H1 (cell line): ENCODE measurements around the gene RBM8A. TPM values are rescaled to one million over a fixed set of nuclear protein-coding genes. Genes with fewer than 3 reads are reported as not detected.

Experiments used
- CTCF ChIA-PET: fragments of 300-600 bp; sonication (Branson Sonifier 250); formaldehyde crosslinking; loops from one replicate; lab custom pipeline; 2021; ENCODE audit not compliant: partially characterized antibody; lab: Charles Lee
- POLR2A ChIA-PET: fragments of 300-600 bp; sonication (Branson Sonifier 250); formaldehyde crosslinking; loops from one replicate; lab custom pipeline; 2021; ENCODE audit warnings: inconsistent platforms; ENCODE audit not compliant: partially characterized antibody; lab: Charles Lee
- DNase-seq, 2 experiments: peaks; one replicate each; pipeline versions ENCODE4 v3.0.0 to v3.0.0-alpha.2; 2010 to 2022; ENCODE audit warnings: low spot score in 2 of 2, low read depth in 1 of 2, mixed read lengths in 1 of 2
- FAIRE-seq: peaks from 2 replicates; lab custom pipeline; 2011; peaks lifted over from hg19 to GRCh38; lab: Jason Lieb, UNC
- H2AFZ ChIP-seq: 2 replicates; pipeline ENCODE4 v1.8.1; 2012; ENCODE audit warnings: low read length, inconsistent platforms
- H2AK5ac ChIP-seq: 2 replicates; pipeline ENCODE4 v1.6.1; 2013; ENCODE audit warnings: low read depth, low read length
- H2BK120ac ChIP-seq: replicated peaks from 2 replicates; pipeline ENCODE3; 2013; ENCODE audit warnings: low read depth, low read length, inconsistent platforms
- H2BK12ac ChIP-seq: 2 replicates; pipeline ENCODE4 v1.6.1; 2013; ENCODE audit warnings: low read depth, low read length
- H2BK15ac ChIP-seq: 2 replicates; pipeline ENCODE4 v1.6.1; 2013; ENCODE audit warnings: low read length
- H2BK20ac ChIP-seq: 2 replicates; pipeline ENCODE4 v1.6.1; 2013; ENCODE audit warnings: low read length
- H2BK5ac ChIP-seq: 2 replicates; pipeline ENCODE4 v1.6.1; 2013; ENCODE audit warnings: low read depth, low read length
- H3K14ac ChIP-seq: 2 replicates; pipeline ENCODE4 v1.6.1; 2013; ENCODE audit warnings: inconsistent platforms; ENCODE audit not compliant: insufficient read length
- H3K18ac ChIP-seq: 2 replicates; pipeline ENCODE4 v1.6.1; 2013; ENCODE audit warnings: low read length; ENCODE audit errors: extremely low read depth
- H3K23ac ChIP-seq: 2 replicates; pipeline ENCODE4 v1.6.1; 2013; ENCODE audit warnings: inconsistent platforms; ENCODE audit not compliant: insufficient read length
- H3K23me2 ChIP-seq: 2 replicates; pipeline ENCODE4 v1.6.1; 2013; ENCODE audit warnings: low read depth, low read length
- H3K27ac ChIP-seq: 2 replicates; pipeline ENCODE4 v1.6.1; 2011; ENCODE audit warnings: low read depth, low read length, inconsistent platforms
- H3K27me3 ChIP-seq, 4 experiments: replicated peaks in 1 of 4; 1 replicate in 1 of 4; 2 replicates in 3 of 4; pipeline versions ENCODE4 v1.6.1 to v1.8.1; 2011 to 2013; ENCODE audit warnings: low read length in 3 of 4, mild to moderate bottlenecking in 3 of 4, inconsistent platforms in 2 of 4, mixed read lengths in 2 of 4, moderate library complexity in 1 of 4; ENCODE audit not compliant: control insufficient read depth in 3 of 4, insufficient read depth in 3 of 4; ENCODE audit errors: extremely low read depth in 1 of 4
- H3K36me3 ChIP-seq, 4 experiments: 2 replicates each; pipeline versions ENCODE4 v1.6.1 to v1.8.1; 2011 to 2013; ENCODE audit warnings: mild to moderate bottlenecking in 4 of 4, low read length in 3 of 4, moderate library complexity in 2 of 4, control low read depth in 1 of 4, inconsistent platforms in 1 of 4; ENCODE audit not compliant: insufficient read depth in 4 of 4, control insufficient read depth in 2 of 4
- H3K4ac ChIP-seq: replicated peaks from 2 replicates; pipeline ENCODE3; 2013; ENCODE audit warnings: low read length, low read depth, mixed read lengths, inconsistent platforms; ENCODE audit not compliant: insufficient read length
- H3K4me1 ChIP-seq, 4 experiments: replicated peaks in 1 of 4; 1 replicate in 1 of 4; 2 replicates in 3 of 4; pipeline versions ENCODE4 v1.6.1 to v1.8.1; 2011 to 2013; ENCODE audit warnings: low read length in 3 of 4, inconsistent platforms in 2 of 4, mixed read lengths in 1 of 4; ENCODE audit not compliant: insufficient read depth in 4 of 4, control insufficient read depth in 3 of 4
- H3K4me2 ChIP-seq, 2 experiments: 2 replicates each; pipeline versions ENCODE4 v1.6.1 to v1.8.1; 2011 to 2013; ENCODE audit warnings: low read depth in 2 of 2, low read length in 2 of 2, control low read depth in 1 of 2, inconsistent platforms in 1 of 2, mild to moderate bottlenecking in 1 of 2; ENCODE audit not compliant: insufficient read depth in 1 of 2
- H3K4me3 ChIP-seq, 4 experiments: fragments of 200-600, 300-600 bp in 1 of 4; sonication (generic), shearing (Covaris generic), sonication (Bioruptor Twin) in 1 of 4; 2 replicates each; pipeline versions ENCODE4 v1.5.1 to v1.8.1; 2011 to 2016; ENCODE audit warnings: low read length in 4 of 4, low read depth in 3 of 4, control low read depth in 2 of 4, inconsistent platforms in 2 of 4, mild to moderate bottlenecking in 2 of 4, mixed read lengths in 1 of 4, moderate library complexity in 1 of 4; ENCODE audit not compliant: insufficient read depth in 2 of 4; ENCODE audit errors: extremely low read depth in 1 of 4
- H3K56ac ChIP-seq: replicated peaks from 2 replicates; pipeline ENCODE3; 2013; ENCODE audit warnings: low read depth, mild to moderate bottlenecking, mixed read lengths, low read length, inconsistent platforms; ENCODE audit not compliant: insufficient read length
- H3K79me1 ChIP-seq: 2 replicates; pipeline ENCODE4 v1.6.1; 2013; ENCODE audit warnings: low read depth, low read length, control low read depth
- H3K79me2 ChIP-seq, 2 experiments: 2 replicates each; pipeline versions ENCODE4 v1.6.1 to v1.8.1; 2012 to 2013; ENCODE audit warnings: low read length in 2 of 2, mild to moderate bottlenecking in 2 of 2, inconsistent platforms in 1 of 2; ENCODE audit not compliant: insufficient read depth in 2 of 2, control insufficient read depth in 1 of 2
- H3K9ac ChIP-seq, 4 experiments: replicated peaks in 1 of 4; 1 replicate in 1 of 4; 2 replicates in 3 of 4; pipeline versions ENCODE4 v1.6.1 to v1.8.1; 2011 to 2013; ENCODE audit warnings: low read depth in 3 of 4, low read length in 3 of 4, control low read depth in 2 of 4, mild to moderate bottlenecking in 2 of 4, moderate library complexity in 2 of 4, inconsistent platforms in 1 of 4; ENCODE audit errors: extremely low read depth in 1 of 4
- H3K9me3 ChIP-seq, 2 experiments: 2 replicates each; pipeline versions ENCODE4 v1.6.1 to v1.8.1; 2012 to 2013; ENCODE audit warnings: mild to moderate bottlenecking in 2 of 2, moderate library complexity in 2 of 2, control low read depth in 1 of 2, inconsistent platforms in 1 of 2, low read depth in 1 of 2, low read length in 1 of 2, mixed read lengths in 1 of 2; ENCODE audit not compliant: insufficient read depth in 2 of 2
- H4K20me1 ChIP-seq, 2 experiments: replicated peaks in 1 of 2; 2 replicates each; pipeline versions ENCODE3 to v1.8.1; 2011 to 2013; ENCODE audit warnings: inconsistent platforms in 2 of 2, low read length in 2 of 2, mild to moderate bottlenecking in 1 of 2; ENCODE audit not compliant: insufficient read depth in 2 of 2, control insufficient read depth in 1 of 2
- H4K5ac ChIP-seq: 2 replicates; pipeline ENCODE4 v1.6.1; 2013; ENCODE audit warnings: low read length, low read depth, mixed read lengths, inconsistent platforms; ENCODE audit not compliant: insufficient read length
- H4K8ac ChIP-seq: 2 replicates; pipeline ENCODE4 v1.8.0; 2013; ENCODE audit warnings: mild to moderate bottlenecking, moderate library complexity, low read length, inconsistent platforms; ENCODE audit not compliant: insufficient read depth; ENCODE audit errors: extremely low read depth
- H4K91ac ChIP-seq: replicated peaks from 2 replicates; pipeline ENCODE3; 2013; ENCODE audit warnings: low read length, mixed read lengths, inconsistent platforms; ENCODE audit not compliant: insufficient read length
- BCL11A ChIP-seq, 2 experiments: IDR thresholded peaks; one replicate each; pipeline ENCODE4 v1.6.1; 2011; ENCODE audit warnings: low read depth in 2 of 2, low read length in 2 of 2, mild to moderate bottlenecking in 2 of 2
- CTCF ChIP-seq, 3 experiments: IDR thresholded peaks; 1 replicate in 2 of 3; 2 replicates in 1 of 3; pipeline versions ENCODE4 v1.5.1 to v1.6.1; 2011; ENCODE audit warnings: low read length in 3 of 3, mild to moderate bottlenecking in 3 of 3, inconsistent platforms in 2 of 3, low read depth in 1 of 3, moderate library complexity in 1 of 3; ENCODE audit not compliant: insufficient read depth in 1 of 3; ENCODE audit errors: control extremely low read depth in 1 of 3
- EGR1 ChIP-seq: IDR thresholded peaks from 2 replicates; pipeline ENCODE4 v1.6.1; 2011; ENCODE audit warnings: low read depth, low read length, borderline replicate concordance
- JUND ChIP-seq: IDR thresholded peaks from 2 replicates; pipeline ENCODE4 v1.6.1; 2011; ENCODE audit warnings: mild to moderate bottlenecking, improper control_type of control experiment, low read length
- PHF8 ChIP-seq: fragments of 200-600 bp; sonication (generic); conservative IDR thresholded peaks from 2 replicates; pipeline ENCODE4 v1.7.1; 2012; ENCODE audit warnings: low read depth, mild to moderate bottlenecking, inconsistent platforms, low read length, moderate library complexity
- POU5F1 ChIP-seq: IDR thresholded peaks from 2 replicates; pipeline ENCODE4 v1.6.1; 2011; ENCODE audit warnings: low read depth, mild to moderate bottlenecking, low read length, moderate library complexity
- SP1 ChIP-seq: IDR thresholded peaks from 2 replicates; pipeline ENCODE4 v1.6.1; 2011; ENCODE audit warnings: low read depth, low read length
- SP2 ChIP-seq: IDR thresholded peaks from 2 replicates; pipeline ENCODE4 v1.6.1; 2012; ENCODE audit warnings: mild to moderate bottlenecking, low read length, inconsistent platforms
- WGBS, 2 experiments: shearing (Covaris generic) in 1 of 2; methylation state at CpG; one replicate each; pipeline versions ENCODE4 v1.1.6 to v1.1.7; 2013 to 2015; ENCODE audit warnings: low lambda C conversion rate in 2 of 2, mixed read lengths in 2 of 2, inconsistent platforms in 1 of 2, low coverage in 1 of 2, missing lambda C conversion rate in 1 of 2; ENCODE audit not compliant: insufficient replicate concordance in 2 of 2, insufficient coverage in 1 of 2, insufficient read length in 1 of 2; ENCODE audit errors: extremely low coverage in 1 of 2, missing lambda C conversion rate in 1 of 2; 5-methylcytosine and 5-hydroxymethylcytosine counted together
- polyA plus RNA-seq, 7 experiments: library from polyadenylated mRNA; depleted of rRNA in 3 of 7; stranded (reverse) in 5 of 7; unstranded in 2 of 7; fragments of >200 nt in 5 of 7; fragments of 200-250 nt in 2 of 7; gene quantifications; 1 replicate in 5 of 7; 2 replicates in 1 of 7; 4 replicates in 1 of 7; pipeline versions ENCODE4 v1.2.1 to v1.2.3, GENCODE V29; 2011 to 2013; ENCODE audit warnings: missing spikeins in 2 of 7, mixed read lengths in 2 of 7
- total RNA-seq: library from RNA; stranded (reverse); fragmentation: NEBNext Ultra II Directional; extraction: Animal tissue kit (Norgen Biotek cat#: 25700); gene quantifications from 2 replicates; pipeline ENCODE4 v1.2.1, GENCODE V29; 2021

Gene RBM8A
- total and polyA plus RNA-seq, 2 of the 8 experiments (the other 6 are each of a cell fraction or from before 2014, with no cell fraction given) = 125 to 216 TPM

- H3K27ac ChIP-seq = no peak overlapping the region
- H3K18ac ChIP-seq = peak overlapping the region; percentile 85
- H3K27me3 ChIP-seq = peaks cover 0 to 24% (median 12%) of the 10 kb centered on the region in 4 experiments; a peak in 6 of 7 replicates
- H3K4ac ChIP-seq = peak overlapping the region; percentile 60
- 14% methylated on average over 47 of the region's 47 CpGs; no CpG with 5 or more reads in 1 of the 2 experiments for WGBS, 2 experiments
- H3K14ac ChIP-seq = no peak overlapping the region
- no peak overlapping the region for H4K5ac ChIP-seq
- no peaks in the 10 kb centered on the region for H3K9me3 ChIP-seq
- H4K20me1 ChIP-seq = no peaks in the 10 kb centered on the region
- H2BK120ac ChIP-seq = no peak overlapping the region
- peak overlapping the region; percentile 85 for H2AFZ ChIP-seq
- H3K23ac ChIP-seq = no peak overlapping the region
- no peak overlapping the region; the same call in 1 of the 2 replicates for H2BK15ac ChIP-seq
- FAIRE-seq (no peak), DNase-seq (peak in 1 of 2 experiments; percentile 82)
- no peaks in the 10 kb centered on the region for H3K79me1 ChIP-seq
- H3K79me2 ChIP-seq = no peaks in the 10 kb centered on the region
- peaks cover 0 to 11% (median under 1%) of the 10 kb centered on the region in 4 experiments; a peak in 4 of 7 replicates for H3K4me1 ChIP-seq
- peak overlapping the region; percentile 85 to 90 for H3K4me2 ChIP-seq
- peak overlapping the region; percentile 36 to 62 (median 52) for H3K4me3 ChIP-seq
- no peak overlapping the region for H2BK12ac ChIP-seq
- ChIA-PET CTCF (interaction anchor here (0.8 to 4.3 kb wide), 15 partner anchors 9 to 105 kb away, joined by 3 to 42 read pairs (median 9); partner anchors contain the start of genes ANKRD35, NUDT17 and PIAS3), POLR2A (interaction anchor here (0.7 to 4.0 kb wide), 22 partner anchors 8 to 180 kb away, joined by 3 to 34 read pairs (median 4); partner anchors contain the start of genes ANKRD35, NUDT17, PEX11B and PIAS3)
- peak overlapping the region; percentile 60; the same call in 1 of the 2 replicates for H2BK5ac ChIP-seq
- H3K56ac ChIP-seq = no peak overlapping the region
- no peak overlapping the region for H2AK5ac ChIP-seq
- peak overlapping the region; percentile 39 for H4K8ac ChIP-seq
- H2BK20ac ChIP-seq = peak overlapping the region; percentile 92; the same call in 1 of the 2 replicates
- peaks cover 14% of the 10 kb centered on the region; the same call in 1 of the 2 replicates for H3K23me2 ChIP-seq
- peak overlapping the region; percentile 68 for H4K91ac ChIP-seq
- no peaks in the 10 kb centered on the region for H3K36me3 ChIP-seq
- peak overlapping the region in 2 of 4 experiments; percentile 26 to 33; a peak in 5 of 7 replicates for H3K9ac ChIP-seq
- TF ChIP-seq CTCF (IDR thresholded peaks at IDR 0.05; ENCODE audit: control extremely low read depth in 1 of 3, insufficient read depth in 1 of 3, low read depth in 1 of 3, low read length in 3 of 3) (no peak), POU5F1 (no peak), EGR1 (peak; percentile 40; the same call in 1 of the 2 replicates), SP2 (no peak), JUND (no peak), SP1 (no peak), BCL11A (IDR thresholded peaks at IDR 0.05; ENCODE audit: low read depth in 2 of 2, low read length in 2 of 2) (no peak), PHF8 (peak; percentile 39; the same call in 1 of the 2 replicates)
These were observed 55.0 kb downstream of the RBM8A start for GRCh38 chr1:145871994-145872924.
